OCI-M1 (cell line): Measurements from ENCODE around the gene FAM83E.
A peak's percentile ranks its signal among the peaks of the same experiment; 100 is the strongest.

Source experiments
- DNase-seq: peaks from one replicate; lab custom pipeline; 2025; lab: John Stamatoyannopoulos, UW

Gene FAM83E

DNA sequence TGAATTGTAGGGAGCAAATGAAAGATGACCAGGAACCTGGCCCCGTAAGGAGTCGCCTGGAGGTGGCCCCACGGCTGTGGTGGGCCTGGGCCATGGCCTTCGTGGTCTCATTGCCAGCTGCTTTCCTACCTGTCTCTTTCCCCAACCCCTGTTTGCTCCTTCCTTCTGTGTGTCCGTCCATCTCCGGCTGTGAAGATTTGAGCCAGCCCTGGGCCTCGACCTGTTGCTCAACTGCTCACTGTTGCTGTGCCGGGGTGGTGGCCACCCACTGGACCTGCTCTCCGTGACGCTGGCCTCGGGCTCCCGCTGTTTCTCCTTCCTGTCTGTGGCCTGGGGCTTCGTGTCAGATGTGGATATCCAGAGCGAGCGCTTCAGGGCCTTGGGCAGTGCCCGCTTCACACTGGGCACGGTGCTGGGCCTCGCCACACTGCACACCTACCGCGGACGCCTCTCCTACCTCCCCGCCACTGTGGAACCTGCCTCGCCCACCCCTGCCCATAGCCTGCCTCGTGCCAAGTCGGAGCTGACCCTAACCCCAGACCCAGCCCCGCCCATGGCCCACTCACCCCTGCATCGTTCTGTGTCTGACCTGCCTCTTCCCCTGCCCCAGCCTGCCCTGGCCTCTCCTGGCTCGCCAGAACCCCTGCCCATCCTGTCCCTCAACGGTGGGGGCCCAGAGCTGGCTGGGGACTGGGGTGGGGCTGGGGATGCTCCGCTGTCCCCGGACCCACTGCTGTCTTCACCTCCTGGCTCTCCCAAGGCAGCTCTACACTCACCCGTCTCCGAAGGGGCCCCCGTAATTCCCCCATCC, 13.8 kb upstream of the FAM83E start:
- DNase-seq, result no peak

DNA sequence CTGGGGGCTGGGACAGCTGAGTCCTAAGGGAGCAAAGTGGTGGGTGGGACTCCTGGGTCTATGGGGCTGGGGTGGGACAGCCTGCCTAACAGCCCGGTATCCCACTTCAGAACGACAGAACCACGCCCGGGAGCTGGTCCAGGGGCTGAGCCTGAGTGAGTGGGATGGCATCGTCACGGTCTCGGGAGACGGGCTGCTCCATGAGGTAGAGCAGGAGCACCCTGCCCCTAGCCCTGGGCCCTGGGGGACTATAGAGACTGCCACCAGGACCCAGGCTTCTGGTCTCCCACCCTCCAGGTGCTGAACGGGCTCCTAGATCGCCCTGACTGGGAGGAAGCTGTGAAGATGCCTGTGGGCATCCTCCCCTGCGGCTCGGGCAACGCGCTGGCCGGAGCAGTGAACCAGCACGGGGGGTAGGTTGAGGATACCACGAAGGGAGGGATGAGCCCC, 13.0 kb upstream of the FAM83E start:
- no peak for DNase-seq

DNA sequence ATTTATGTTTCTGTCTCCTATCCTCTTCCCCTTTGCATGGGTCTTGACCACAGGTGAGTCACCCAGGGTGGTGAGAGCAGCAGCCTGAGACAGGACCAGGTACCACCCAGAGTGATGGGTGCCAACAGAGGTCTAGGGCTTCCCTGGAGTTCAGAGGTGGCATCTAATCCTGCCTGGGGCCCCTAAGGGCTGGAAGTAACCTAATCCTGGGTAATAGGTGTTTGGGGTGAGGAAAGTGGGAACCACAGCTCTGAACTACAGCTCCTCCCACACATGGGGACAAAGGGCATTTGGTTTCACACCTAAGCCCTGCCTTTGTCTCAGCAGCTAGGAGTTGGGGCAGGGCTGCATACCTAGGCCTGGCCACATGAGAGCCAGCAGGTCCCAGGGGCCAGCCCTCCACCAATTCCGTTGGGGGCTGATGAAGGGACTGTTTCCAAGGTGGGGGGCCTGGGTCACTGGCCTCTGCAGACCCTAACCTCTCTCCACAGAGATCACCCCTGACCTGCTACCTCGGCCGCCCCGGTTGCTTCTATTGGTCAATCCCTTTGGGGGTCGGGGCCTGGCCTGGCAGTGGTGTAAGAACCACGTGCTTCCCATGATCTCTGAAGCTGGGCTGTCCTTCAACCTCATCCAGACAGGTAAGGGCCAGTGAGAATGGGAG, 12.5 kb upstream of the FAM83E start:
- no peak for DNase-seq

DNA sequence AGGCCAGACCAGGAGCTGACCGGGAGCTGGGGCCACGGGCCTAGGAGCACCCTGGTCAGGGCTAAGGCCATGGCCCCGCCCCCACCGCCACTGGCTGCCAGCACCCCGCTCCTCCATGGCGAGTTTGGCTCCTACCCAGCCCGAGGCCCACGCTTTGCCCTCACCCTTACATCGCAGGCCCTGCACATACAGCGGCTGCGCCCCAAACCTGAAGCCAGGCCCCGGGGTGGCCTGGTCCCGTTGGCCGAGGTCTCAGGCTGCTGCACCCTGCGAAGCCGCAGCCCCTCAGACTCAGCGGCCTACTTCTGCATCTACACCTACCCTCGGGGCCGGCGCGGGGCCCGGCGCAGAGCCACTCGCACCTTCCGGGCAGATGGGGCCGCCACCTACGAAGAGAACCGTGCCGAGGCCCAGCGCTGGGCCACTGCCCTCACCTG, 11.0 kb upstream of the FAM83E start:
- DNase-seq, result no peak

DNA sequence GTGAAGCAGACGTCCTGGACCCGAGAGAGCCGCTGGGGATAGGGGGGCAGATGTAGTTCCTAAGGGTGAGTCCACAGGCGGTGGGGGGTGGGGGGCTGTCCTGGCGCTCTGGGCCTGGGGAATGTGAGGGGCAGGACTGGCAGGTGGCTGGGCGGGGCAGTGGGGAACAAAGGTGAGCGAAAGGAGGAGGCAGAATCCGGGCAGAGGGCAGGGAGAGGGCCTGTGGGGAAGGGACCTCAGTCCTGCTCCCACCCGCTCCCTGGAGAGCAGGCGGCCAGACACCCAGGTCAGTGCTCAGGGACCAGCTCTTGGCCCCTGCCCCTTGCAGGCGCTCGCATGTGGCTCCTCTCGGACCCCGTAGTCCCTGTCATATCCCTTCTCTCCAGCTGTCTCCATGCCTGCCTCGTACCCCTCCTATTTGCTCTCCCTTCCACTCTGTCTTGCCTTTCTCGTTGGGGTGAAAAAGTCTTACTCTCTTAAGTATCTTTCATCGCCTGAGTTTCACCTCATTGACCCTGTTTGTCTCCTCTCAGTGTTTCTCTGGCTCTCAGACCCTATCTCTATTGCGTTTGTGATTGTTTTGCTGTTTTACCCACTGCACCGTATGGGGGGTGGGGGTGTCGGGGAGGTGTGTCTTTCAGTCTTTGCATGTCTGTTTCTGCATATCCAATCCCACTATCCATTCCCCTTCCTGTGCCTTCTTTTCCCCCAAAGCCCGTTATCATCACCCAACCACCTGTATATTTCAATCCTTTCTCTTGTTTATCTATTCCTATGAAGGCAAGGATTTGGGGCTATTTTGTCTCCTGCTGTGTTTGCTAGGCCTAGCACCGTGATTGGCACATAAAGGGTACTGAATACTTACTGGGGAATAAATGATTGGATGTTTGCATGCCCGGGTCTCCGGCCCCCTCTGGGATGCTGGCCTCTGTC, 10.2 kb upstream of the FAM83E start:
- no peak for DNase-seq

DNA sequence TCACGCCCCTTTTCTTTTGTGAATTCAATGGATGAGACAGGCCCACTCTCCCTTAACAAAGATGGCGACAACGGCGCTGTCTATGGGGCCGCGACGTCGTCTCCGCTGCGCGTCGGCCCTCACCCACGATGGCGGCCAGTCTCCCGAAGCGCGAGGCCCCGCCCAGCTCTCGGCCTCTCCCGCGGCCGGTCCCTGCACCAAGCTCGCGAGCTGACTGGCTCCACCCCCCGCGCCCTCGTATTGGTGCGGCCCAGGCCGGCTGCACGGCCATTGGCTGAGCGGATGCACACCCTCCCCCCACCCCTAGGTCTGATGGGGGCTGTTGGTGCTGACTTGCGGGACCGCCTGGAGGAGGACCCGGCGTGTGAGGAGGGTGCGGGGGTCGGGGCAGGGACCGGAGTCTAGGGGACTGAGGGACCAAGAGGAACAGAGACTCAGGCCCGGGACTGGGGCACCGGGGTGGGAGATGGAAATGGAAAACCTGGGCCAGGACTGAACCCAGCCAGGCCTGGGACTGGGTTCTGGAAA, 9.3 kb upstream of the FAM83E start:
- DNase-seq, result peak; percentile 99

DNA sequence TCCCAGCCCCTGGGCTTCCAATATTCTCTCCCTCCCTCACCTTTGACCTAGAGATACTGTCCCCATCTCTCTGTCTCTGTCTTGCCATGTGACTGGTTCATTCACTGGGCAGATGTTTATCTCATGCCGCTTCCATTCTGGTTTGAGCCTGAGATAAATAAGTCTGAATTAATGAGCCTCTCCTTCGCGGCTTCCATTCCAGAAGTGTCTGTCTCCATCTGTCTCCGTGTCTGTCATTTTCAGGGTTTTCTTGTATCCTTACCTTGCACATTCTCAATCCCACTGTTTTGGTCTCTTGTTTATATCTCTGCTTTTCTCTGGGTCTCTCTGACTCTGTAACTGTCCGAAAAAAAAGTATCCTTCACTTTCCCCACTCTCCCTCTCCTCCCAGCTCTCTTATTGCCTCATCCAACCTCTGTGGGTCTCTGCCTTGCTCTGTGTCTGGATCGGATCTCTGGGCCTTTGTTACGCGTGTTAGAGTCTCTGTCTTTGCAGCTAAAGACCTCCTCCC, 8.7 kb upstream of the FAM83E start:
- DNase-seq, result peak; percentile 80

DNA sequence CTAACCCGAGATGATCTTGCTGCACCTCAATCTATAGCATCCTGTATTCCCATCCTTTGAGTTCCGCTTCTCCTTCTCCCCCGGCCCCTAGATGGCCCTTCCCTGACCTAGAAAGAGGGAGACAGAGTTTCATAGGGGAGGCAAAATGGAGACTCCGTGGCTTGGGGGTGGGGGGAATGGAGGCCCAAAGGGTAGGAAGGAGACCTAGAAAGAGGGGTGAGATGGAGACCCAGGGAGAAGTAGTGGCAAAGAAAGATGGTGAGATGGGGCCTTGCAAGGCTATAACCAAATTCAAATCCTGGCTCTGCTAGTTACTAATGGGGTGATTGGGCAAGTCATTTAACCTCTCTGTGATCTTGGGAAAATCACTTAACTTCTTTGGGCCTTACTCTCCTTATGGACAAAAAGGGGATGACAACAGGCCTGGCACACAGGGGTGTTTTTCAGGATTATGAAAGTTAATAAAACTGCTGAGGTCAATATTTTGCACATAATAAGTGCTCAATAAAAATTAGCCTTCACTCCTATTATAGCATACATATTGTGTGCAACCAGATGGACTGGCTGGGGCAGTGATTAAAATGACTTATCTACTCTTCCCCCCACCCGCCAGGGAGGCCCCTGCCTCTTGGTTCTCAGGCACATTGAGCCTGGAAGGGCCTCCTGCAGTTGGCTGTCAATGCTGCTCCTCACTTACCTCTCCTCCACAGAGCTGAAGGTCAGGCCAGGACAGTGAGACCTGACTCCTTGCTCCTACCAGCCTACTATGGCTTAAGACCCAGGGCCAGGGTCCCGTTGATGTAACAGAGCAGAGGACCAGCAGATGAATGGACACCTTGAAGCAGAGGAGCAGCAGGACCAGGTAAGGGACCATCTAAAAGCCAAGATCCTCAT, 5.1 kb upstream of the FAM83E start:
- no peak for DNase-seq

DNA sequence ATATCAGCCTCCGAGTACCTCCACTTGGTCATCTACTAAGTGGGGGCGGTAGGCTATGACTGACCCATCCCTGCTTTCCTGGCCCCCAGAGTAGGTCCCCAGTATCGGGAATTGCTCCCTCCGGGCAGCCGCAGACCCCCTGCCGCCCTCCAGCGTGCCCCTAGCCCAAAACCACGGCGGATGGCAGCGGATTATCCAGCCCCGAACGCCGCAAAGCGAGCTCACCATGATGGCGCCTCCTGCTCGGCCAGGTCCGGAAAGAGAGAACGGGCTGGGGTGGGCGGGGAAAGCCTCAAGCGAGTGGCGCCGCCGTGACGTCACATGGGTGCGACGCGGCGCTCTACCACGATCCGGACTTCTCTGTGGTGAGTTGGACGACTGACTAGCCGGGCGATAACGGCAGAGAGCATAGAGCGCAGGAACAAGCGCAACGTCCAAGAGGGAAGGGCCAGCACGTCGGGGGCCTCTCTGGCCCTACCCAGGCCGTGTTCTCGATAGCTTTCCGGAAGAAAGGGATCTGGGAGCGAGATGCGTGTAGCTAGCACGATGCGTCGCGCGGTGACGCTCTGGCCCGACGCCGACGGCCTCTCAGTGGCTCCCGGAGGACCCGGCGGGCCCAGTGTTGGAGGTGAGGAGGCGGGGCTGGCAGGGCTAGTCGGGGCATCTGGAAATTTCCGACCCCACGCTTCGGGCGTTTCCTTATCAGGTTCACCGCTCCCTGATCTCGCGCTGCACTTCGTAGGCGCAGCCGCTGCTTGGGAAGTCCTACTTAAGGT, 4.2 kb upstream of the FAM83E start, which contains the start of the genes RPL18 and SPHK2:
RPL18 (minus strand) TSS at position 263 of the 776 bp plus-strand sequence; CDS start at position 228, 35 bp downstream.
SPHK2 (plus strand) TSS at position 591 of the 776 bp plus-strand sequence. CDS start 1,009 bp downstream, outside the sequence.
- peak; percentile 100 for DNase-seq

DNA sequence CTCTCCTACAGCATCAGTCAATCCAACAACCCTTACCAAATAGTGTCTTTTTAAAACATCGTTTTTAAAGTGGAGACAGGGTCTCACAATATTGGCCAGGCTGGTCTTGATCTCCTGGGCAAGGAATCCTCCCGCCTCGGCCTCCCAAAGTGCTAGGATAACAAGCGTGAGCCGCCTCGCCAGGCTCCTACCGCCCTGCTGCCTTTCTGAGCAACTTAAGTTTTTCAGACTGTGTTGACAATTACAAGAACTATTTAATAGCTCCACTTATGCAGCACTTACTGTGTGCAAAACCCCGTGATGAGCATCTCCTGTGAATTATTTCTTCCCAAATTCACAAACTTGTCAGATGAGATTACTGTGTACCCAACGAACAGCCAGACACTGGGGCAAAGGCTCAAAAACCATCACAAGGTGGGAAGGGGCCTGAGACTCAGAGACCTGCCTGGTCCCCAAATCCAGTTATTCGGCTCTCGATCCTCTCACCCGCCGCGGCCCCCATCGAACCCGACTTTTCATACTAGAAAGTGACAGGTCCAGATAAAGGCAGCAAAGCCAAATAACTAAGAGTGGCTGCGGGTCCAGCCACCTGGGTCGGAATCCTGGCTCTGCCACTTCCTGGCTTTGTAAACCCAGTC, 3.5 kb upstream of the FAM83E start:
- no peak for DNase-seq

DNA sequence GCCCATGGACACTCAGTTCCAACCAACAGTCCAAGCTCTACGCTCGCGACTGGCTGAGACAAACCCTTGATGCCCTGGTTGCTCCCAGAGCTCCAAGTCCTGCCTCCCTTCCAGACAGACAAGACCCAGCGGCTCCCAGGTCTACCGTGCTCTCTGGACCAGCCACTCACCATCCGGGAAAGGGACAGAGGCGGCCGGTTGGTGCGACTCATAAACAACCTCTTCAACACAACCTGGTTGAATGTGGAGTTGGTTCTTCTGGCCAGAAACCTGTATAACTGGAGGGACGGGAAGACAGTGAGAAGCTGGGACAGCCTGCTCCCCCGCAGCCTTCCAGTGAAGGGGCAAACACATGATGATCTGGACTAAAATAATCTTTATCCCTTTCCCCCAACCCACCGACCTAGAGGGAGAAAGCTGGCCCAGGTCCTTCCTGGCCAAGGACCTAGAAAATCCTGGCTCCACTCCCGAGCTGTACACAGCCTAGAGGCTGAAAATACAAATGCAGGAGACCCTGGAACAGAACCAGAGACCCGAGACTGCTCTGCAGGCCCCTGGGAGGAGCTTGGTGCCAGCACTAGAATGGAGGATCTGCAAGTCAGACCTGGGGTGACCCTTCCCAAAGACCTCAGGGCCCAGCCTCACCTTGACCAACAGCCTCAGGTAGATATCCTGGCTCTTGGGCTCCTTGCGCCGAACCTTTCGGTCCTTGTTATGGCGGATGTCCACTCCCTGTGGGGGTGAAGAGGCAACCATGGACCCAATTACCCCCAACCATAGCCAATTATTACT, 2.5 kb upstream of the FAM83E start:
- no peak for DNase-seq

DNA sequence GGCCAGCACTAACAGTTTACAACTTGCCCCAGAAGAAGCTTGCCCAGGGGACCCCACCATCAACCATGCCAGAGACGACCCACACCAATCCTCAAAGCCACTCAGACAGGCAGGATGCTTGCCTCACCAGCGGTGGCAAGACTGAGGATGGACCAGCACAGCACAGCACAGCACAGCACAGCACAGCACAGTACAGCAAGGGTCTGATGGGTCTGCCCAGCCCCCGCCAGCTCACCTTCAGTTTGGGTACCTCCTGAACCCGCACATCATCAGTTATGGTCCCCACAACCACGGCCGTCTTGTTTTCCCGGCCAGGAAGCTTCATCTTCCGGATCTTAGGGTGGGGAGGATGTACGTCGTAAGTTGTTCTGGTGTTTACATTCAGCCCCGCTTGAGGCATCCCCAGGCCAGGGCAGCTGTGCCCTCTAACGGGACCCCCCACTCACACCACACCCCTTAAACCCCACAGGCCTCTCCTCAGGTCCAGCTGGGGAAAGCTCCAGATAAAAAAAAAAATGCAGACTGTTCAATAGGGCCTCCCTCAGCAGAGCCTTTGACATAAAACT, 1.7 kb upstream of the FAM83E start:
- no peak for DNase-seq

DNA sequence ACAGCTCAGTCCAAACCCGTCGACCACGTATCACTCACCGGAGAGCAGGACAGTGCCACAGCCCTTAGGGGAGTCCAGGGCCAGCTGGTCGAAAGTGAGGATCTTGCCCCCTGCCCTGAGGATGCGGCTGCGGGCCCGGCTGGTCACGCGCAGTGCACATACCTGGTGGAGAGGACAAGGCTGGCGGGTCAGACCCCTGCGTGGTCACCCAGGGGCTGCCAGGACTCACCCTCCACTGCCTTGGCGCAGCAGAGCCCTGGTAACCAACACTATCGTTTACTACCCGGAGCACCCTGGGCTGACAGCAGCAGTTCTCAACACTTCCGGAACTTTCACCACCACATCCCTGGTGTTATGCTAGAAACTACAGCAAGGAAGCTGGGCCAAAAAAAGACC, 1.2 kb upstream of the FAM83E start:
- DNase-seq, result no peak

DNA sequence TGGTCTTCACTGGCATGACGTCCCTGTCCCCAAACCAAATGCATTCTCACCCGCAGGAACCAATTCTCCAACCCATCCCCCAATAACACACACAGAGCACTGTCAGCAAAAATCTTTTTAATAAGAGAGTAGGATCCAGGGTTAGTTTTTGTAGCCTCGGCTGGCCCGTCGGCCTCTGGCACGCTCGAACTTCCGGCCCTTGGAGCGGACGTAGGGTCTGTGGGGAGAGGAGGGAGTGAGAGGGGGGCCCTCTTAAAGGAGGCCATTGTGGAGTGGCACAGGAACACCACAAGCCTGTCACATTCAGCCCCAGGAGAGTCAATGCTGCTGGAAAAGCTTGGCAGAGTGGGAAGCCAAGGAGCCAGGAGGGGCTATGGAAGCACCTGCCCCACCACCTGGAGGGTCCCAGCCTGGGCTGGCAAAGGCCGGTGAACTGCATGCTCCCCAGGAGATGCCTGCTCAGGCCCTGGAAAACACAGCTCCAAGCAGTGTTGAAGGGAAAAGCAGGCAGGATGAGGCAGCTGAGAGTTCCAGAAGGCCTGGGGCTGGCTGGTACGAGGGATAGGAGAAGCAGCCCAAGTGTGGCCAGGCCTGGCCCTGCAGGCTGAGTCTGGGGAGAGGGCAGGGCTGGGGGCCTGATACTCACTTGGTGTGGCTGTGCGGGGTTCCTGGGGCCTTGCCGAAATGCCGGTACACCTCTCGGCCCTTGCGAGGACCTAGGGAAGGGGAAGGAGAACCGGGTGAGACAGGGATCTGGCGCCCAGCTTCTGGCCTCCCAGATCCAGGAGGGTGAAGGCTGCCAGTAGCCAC, 560 bp upstream of the FAM83E start:
- DNase-seq, result no peak

DNA sequence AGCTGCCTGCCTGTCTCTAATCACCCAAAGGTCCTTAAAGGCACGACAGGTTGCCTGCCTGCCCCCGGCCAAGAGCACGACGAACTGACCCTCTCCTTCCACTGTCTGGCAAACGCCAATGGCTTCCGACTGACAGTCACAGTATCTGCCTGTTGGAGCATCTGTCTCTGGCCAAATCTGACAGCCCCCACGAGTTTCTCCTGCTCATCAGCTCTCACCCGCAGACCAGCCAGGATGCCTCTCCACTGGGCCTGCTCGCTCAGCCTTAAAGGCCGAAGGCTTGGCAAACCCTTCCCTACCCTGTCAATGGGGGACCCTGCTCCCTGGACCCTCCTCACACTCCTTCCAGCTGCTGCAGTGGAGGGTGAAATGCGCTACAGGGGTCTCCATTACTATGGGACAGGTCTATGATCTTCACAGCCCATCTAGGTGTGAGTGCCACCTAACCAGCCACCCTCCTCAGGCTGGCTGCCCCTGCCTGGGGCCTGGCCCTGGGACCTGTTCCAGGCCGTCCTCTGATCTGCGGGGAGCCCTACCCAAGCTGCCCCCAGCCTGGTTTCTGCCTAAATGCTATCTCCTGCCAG, 932 bp downstream of the FAM83E start:
- no peak for DNase-seq

DNA sequence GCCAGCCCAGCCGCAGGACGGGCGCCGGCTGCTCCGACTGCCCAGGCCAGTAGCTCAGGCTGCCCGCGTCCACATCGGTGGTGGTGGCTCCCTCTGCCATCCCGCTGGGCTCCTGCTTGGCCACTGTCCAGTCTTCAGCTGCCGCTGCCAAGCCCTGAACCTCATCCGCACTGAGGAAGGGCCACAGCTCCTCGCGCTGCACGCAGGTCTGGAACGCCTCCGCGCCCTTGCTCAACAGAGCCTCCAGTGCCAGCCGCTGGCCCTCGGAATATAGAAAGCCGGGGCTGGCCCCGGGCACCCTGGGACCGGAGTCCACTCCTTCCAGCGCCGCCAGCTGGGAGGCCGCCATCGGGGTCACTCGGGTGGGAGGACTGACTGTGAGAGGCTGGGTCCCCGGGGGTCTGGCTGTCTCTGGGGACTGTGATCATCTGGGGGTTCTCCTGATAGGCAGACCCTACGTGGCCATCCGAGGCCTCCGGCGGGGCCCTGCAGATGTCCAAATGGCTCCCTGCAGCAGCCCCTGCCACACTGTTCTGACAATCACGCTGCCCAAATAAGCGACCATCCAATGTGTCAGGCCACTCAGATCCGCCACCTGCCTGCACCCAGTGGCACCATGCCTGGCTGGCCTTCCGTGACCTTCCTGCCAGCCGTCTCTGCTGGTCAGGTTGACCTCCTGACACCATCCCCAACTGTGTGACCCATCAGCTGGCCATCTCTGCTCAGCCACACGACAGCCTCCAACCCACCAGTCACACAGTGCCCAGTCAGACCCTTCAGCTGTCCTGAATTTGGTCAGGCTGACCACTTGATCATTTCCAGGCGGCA, 1.6 kb downstream of the FAM83E start:
- DNase-seq, result no peak
